DND-41 (cell line): ENCODE measurements around the gene PMIS2.

Source experiments
- ATAC-seq: fragments of 200-7000 bp; cut with Tn5 transposase; 3 replicates; pipeline ENCODE4 v1.9.1; 2021; ENCODE audit warnings: low read depth; ENCODE audit not compliant: insufficient read depth
- DNase-seq: peaks from one replicate; pipeline ENCODE4 v3.0.0-alpha.2; 2020
- H2AFZ ChIP-seq: 2 replicates; pipeline ENCODE4 v1.6.0; 2012; ENCODE audit warnings: low read depth, low read length
- H3K27ac ChIP-seq: 2 replicates; pipeline ENCODE4 v1.5.1; 2012; ENCODE audit warnings: low read length, inconsistent platforms
- H3K27me3 ChIP-seq: fragments of 200-600 bp; sonication (generic); 2 replicates; pipeline ENCODE4 v1.6.0; 2012; ENCODE audit warnings: low read length, mild to moderate bottlenecking, inconsistent platforms; ENCODE audit not compliant: insufficient read depth, poor library complexity
- H3K36me3 ChIP-seq: 2 replicates; pipeline ENCODE4 v1.5.1; 2012; ENCODE audit warnings: low read length, inconsistent platforms; ENCODE audit not compliant: insufficient read depth
- H3K4me1 ChIP-seq: 2 replicates; pipeline ENCODE4 v1.5.1; 2012; ENCODE audit warnings: mild to moderate bottlenecking, low read length; ENCODE audit not compliant: insufficient read depth
- H3K4me2 ChIP-seq: 2 replicates; pipeline ENCODE4 v1.6.0; 2012; ENCODE audit warnings: mild to moderate bottlenecking, moderate library complexity, low read length, inconsistent platforms; ENCODE audit not compliant: insufficient read depth
- H3K4me3 ChIP-seq, 2 experiments: fragments of 200-600 bp in 1 of 2; shearing (Covaris generic) in 1 of 2; 2 replicates each; pipeline ENCODE4 v1.5.1; 2012 to 2016; ENCODE audit warnings: inconsistent platforms in 2 of 2, low read length in 2 of 2, mild to moderate bottlenecking in 2 of 2, low read depth in 1 of 2, moderate library complexity in 1 of 2
- H3K79me2 ChIP-seq: 2 replicates; pipeline ENCODE4 v1.6.0; 2012; ENCODE audit warnings: low read length, inconsistent platforms; ENCODE audit not compliant: insufficient read depth
- H3K9ac ChIP-seq: 2 replicates; pipeline ENCODE4 v1.6.0; 2012; ENCODE audit warnings: low read depth, mild to moderate bottlenecking, inconsistent platforms, low read length, moderate library complexity
- H3K9me3 ChIP-seq: 2 replicates; pipeline ENCODE4 v1.5.1; 2012; ENCODE audit warnings: low read length, moderate library complexity, mild to moderate bottlenecking, inconsistent platforms; ENCODE audit not compliant: insufficient read depth, severe bottlenecking
- H4K20me1 ChIP-seq: 2 replicates; pipeline ENCODE4 v1.6.0; 2012; ENCODE audit warnings: low read length; ENCODE audit not compliant: insufficient read depth
- EZH2 ChIP-seq: IDR thresholded peaks from 3 replicates; pipeline ENCODE4 v1.6.1; 2012; ENCODE audit warnings: borderline replicate concordance, low read depth, mild to moderate bottlenecking, moderate library complexity, low read length, inconsistent platforms; ENCODE audit not compliant: severe bottlenecking
- TF ChIP-seq, protein P1 (sequence below): IDR thresholded peaks from 2 replicates; pipeline ENCODE4 v1.5.1; 2012; ENCODE audit warnings: borderline replicate concordance, low read length, moderate library complexity, mild to moderate bottlenecking; ENCODE audit not compliant: poor library complexity, severe bottlenecking; ENCODE audit errors: extremely low read depth

Gene PMIS2

DNA sequence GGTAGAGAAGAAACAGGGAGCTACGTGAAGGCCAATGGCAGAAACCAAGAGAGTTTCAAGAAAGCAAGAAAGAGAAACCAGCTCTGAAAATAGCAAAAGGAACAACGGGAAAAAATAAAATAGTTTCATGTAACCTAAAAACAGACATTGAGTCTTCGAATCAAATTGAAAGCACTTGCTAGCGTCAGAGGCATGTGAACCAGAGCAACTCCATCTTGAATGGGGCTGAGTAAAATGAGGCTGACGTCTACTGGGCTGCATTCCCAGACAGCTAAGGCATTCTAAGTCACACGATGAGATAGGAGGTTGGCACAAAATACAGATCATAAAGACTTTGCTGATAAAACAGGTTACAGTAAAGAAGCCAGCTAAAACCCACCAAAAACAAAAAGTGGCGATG, 7.3 kb upstream of the PMIS2 start:
- Histone ChIP-seq H3K4me2 (no peak overlapping the region), H3K27me3 (no peaks in the 10 kb centered on the region), H3K27ac (no peak overlapping the region)

DNA sequence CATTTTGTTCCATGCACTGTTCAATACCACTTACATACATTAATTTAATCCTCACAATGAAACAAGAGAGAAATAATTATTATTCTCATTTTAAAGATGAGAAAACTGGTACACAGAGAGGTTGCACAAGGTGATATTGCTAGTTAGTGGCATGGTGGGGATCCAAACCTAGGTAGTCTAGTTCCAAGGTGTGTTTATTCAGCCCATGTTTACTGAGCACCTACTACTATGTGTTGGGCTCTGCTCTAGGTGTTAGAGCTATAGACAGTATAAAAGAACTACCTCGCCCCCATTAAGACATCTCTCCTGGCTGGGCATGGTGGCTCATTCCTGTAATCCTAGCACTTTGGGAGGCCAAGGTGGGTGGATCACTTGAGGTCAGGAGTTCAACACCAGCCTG, 3.2 kb upstream of the PMIS2 start:
- H3K36me3 ChIP-seq, result no peaks in the 10 kb centered on the region
- no peak overlapping the region for H3K9ac ChIP-seq
- no peak for TF ChIP-seq EZH2
- TF ChIP-seq, protein P1, sequence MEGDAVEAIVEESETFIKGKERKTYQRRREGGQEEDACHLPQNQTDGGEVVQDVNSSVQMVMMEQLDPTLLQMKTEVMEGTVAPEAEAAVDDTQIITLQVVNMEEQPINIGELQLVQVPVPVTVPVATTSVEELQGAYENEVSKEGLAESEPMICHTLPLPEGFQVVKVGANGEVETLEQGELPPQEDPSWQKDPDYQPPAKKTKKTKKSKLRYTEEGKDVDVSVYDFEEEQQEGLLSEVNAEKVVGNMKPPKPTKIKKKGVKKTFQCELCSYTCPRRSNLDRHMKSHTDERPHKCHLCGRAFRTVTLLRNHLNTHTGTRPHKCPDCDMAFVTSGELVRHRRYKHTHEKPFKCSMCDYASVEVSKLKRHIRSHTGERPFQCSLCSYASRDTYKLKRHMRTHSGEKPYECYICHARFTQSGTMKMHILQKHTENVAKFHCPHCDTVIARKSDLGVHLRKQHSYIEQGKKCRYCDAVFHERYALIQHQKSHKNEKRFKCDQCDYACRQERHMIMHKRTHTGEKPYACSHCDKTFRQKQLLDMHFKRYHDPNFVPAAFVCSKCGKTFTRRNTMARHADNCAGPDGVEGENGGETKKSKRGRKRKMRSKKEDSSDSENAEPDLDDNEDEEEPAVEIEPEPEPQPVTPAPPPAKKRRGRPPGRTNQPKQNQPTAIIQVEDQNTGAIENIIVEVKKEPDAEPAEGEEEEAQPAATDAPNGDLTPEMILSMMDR, result no peak
- no peaks in the 10 kb centered on the region for H3K79me2 ChIP-seq
- H3K27me3 ChIP-seq, result no peaks in the 10 kb centered on the region
- DNase-seq (no peak), ATAC-seq (no peak)
- H3K4me2 ChIP-seq, result no peak overlapping the region
- no peak overlapping the region for H3K4me3 ChIP-seq
- no peaks in the 10 kb centered on the region for H4K20me1 ChIP-seq
- no peak overlapping the region for H2AFZ ChIP-seq
- H3K27ac ChIP-seq, result no peak overlapping the region
- H3K4me1 ChIP-seq, result no peaks in the 10 kb centered on the region
- H3K9me3 ChIP-seq, result no peaks in the 10 kb centered on the region

More for the DNA sequence above, 7.3 kb upstream of the PMIS2 start:
- H3K36me3 ChIP-seq, result no peaks in the 10 kb centered on the region
- no peaks in the 10 kb centered on the region for H3K4me1 ChIP-seq
- H2AFZ ChIP-seq, result no peak overlapping the region
- no peaks in the 10 kb centered on the region for H3K79me2 ChIP-seq
- H4K20me1 ChIP-seq, result no peaks in the 10 kb centered on the region
- TF ChIP-seq EZH2, result no peak
- TF ChIP-seq, protein P1, result no peak
- peaks cover 19% of the 10 kb centered on the region for H3K9me3 ChIP-seq
- ATAC-seq (no peak), DNase-seq (no peak)
- no peak overlapping the region for H3K4me3 ChIP-seq
- no peak overlapping the region for H3K9ac ChIP-seq

DNA sequence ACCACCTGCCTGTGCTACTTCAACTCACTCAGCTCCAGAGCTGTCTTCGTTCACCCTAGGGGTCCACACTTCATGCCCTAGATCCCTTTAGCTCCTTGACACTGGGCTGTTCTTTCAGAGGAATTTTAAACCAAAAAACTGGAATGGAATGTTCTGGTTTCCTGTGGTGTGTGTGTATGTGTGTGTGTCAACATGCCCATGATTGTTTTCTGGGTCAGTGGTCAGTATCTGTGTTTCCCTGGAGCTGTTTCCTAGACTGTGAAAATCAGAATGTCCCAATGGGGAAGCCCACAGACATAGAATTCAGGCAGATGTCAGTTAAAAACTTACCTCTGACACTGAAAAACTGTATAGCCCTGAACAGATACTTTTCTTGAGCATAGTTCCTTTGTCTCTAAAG, 1.3 kb downstream of the PMIS2 start:
- no peak overlapping the region for H3K4me2 ChIP-seq
- H3K36me3 ChIP-seq, result no peaks in the 10 kb centered on the region
- ATAC-seq, result no peak
- DNase-seq, result no peak
- no peaks in the 10 kb centered on the region for H3K79me2 ChIP-seq
- H3K4me3 ChIP-seq, result no peak overlapping the region
- H3K9ac ChIP-seq, result no peak overlapping the region
- no peaks in the 10 kb centered on the region for H4K20me1 ChIP-seq
- TF ChIP-seq, protein P1, result no peak
- TF ChIP-seq EZH2, result no peak
- no peaks in the 10 kb centered on the region for H3K27me3 ChIP-seq
- H2AFZ ChIP-seq, result no peak overlapping the region
- no peaks in the 10 kb centered on the region for H3K9me3 ChIP-seq
- H3K4me1 ChIP-seq, result no peaks in the 10 kb centered on the region
- no peak overlapping the region for H3K27ac ChIP-seq

DNA sequence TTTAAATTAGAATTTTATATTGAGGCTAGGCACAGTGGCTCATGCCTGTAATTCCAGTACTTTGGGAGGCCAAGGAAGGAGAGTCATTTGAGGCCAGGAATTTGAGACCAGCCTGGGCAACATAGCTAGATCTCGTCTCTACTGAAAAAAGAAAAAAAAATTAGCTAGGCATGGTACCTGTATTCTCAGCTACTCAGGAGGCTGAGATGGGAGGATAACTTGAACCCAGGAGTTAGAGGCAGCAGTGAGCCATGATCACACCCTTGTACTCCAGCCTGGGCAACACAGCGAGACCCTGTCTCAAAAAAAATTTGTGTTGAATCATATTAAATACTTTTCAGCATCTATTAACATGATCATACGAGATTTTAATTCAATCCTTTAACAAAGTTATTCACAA, 4.9 kb downstream of the PMIS2 start:
- Histone ChIP-seq H3K9ac (no peak overlapping the region), H3K4me1 (no peaks in the 10 kb centered on the region), H2AFZ (no peak overlapping the region), H3K36me3 (no peaks in the 10 kb centered on the region), H3K4me3 (no peak overlapping the region), H3K79me2 (no peaks in the 10 kb centered on the region), H4K20me1 (no peaks in the 10 kb centered on the region), H3K27me3 (no peaks in the 10 kb centered on the region), H3K9me3 (no peaks in the 10 kb centered on the region), H3K4me2 (no peak overlapping the region), H3K27ac (no peak overlapping the region)
- no peak for ATAC-seq
- no peak for DNase-seq
- no peak for TF ChIP-seq EZH2
- TF ChIP-seq, protein P1, result no peak
